Measurements from ENCODE around the gene TMEM120B. TPM values are rescaled to one million over a fixed set of nuclear protein-coding genes. Genes with fewer than 3 reads are reported as not detected.

Gene TMEM120B
- total RNA-seq, 1 donor from 2014 or later: 5.0 TPM

Other genes starting within 250 kb of the TMEM120B start
- gene KDM2B, start 131.7 kb upstream of the TMEM120B start, total RNA-seq: 14.8 and 20.0 TPM in 2 replicates
- gene ORAI1, start 86.2 kb upstream of the TMEM120B start, total RNA-seq: 6.5 and 7.5 TPM in 2 replicates
- under 0.01 and 0.44 TPM in 2 replicates for gene MORN3, start 43.1 kb upstream of the TMEM120B start, total RNA-seq
- 2.6 and 3.3 TPM in 2 replicates for gene RHOF, start 80.9 kb downstream of the TMEM120B start, total RNA-seq
- 1.3 and 1.4 TPM in 2 replicates for gene SETD1B, start 91.3 kb downstream of the TMEM120B start, total RNA-seq
- gene HPD, start 146.1 kb downstream of the TMEM120B start, total RNA-seq: not detected in 2 replicates
- gene PSMD9, start 176.0 kb downstream of the TMEM120B start, total RNA-seq: 29.0 and 40.1 TPM in 2 replicates
- 1.7 and 2.6 TPM in 2 replicates for gene CFAP251, start 205.8 kb downstream of the TMEM120B start, total RNA-seq

Data from lung microvascular endothelial cell (primary cell).